ENCODE measurements around the gene SMG6. TPM values are rescaled to one million over a fixed set of nuclear protein-coding genes. Genes with fewer than 3 reads are reported as not detected.

SMG6 gene
- total and polyA plus RNA-seq, 2 of the 13 experiments (the other 11 are each of a cell fraction or from before 2014, with no cell fraction given) = 4.6 to 14.6 TPM

DNA sequence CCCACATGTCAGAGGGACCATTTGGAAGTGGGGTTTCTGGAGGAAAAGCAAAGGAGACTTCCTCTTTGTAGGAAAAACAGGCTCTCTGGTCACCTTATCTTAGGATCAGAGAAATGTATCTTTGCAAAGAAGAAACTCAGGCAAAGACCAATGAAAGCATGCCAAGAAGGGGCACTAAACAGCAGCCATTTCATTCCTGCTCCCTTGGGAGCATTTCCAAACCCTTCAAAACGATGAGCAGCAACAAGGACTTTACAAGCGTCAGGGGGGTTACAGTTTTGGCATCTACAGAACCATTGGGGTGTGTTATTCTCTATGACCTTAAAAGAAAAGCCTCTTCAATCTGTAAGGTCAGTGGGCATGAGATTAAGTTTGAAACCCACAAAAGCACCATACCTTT is 122.8 kb downstream of the SMG6 start:
- POLR2A ChIA-PET = no interaction called here
- Histone ChIP-seq H3K9ac (ENCODE audit: insufficient read depth, low read depth, low read length) (no peak overlapping the region), H4K20me1 (ENCODE audit: insufficient read depth, low read length) (no peaks in the 10 kb centered on the region), H3K4me1 (ENCODE audit: insufficient read depth, low read length) (peaks cover 31% of the 10 kb centered on the region), H3K36me3 (replicated peaks in 1 of 2; ENCODE audit: control insufficient read depth in 1 of 2, insufficient read depth in 2 of 2, low read length in 2 of 2) (peaks cover 11 to 31% of the 10 kb centered on the region in 2 experiments; a peak in 4 of 5 replicates), H3K79me2 (ENCODE audit: insufficient read depth, low read length) (no peaks in the 10 kb centered on the region), H3K4me2 (ENCODE audit: low read depth, low read length) (no peak overlapping the region), H3K27me3 (ENCODE audit: control insufficient read depth in 1 of 2, insufficient read depth in 2 of 2, low read length in 2 of 2) (no peaks in the 10 kb centered on the region), H2AFZ (ENCODE audit: low read length) (no peak overlapping the region), H3K9me3 (ENCODE audit: low read length) (no peaks in the 10 kb centered on the region), H3K4me3 (replicated peaks in 1 of 3; ENCODE audit: insufficient read depth in 1 of 3, low read depth in 2 of 3, low read length in 3 of 3) (no peak overlapping the region), H3K27ac (ENCODE audit: extremely low read length, insufficient read depth, low read length) (no peak overlapping the region)
- TF ChIP-seq ZNF788 (CRISPR knock-in tag; IDR thresholded peaks at IDR 0.05; ENCODE audit: borderline replicate concordance) (no peak), THAP11 (CRISPR knock-in tag; IDR thresholded peaks at IDR 0.05) (no peak), ZFP37 (CRISPR knock-in tag; IDR thresholded peaks at IDR 0.05; ENCODE audit: borderline replicate concordance) (no peak), ZNF337 (CRISPR knock-in tag; IDR thresholded peaks at IDR 0.05; ENCODE audit: borderline replicate concordance, low read depth) (no peak), ZNF777 (CRISPR knock-in tag; IDR thresholded peaks at IDR 0.05) (no peak), TGIF2 (CRISPR knock-in tag; IDR thresholded peaks at IDR 0.05) (no peak), RNF2 (conservative IDR thresholded peaks at IDR 0.05; ENCODE audit: low read depth) (no peak), NR2C2 (CRISPR knock-in tag; IDR thresholded peaks at IDR 0.05; ENCODE audit: borderline replicate concordance) (no peak), CEBPG (CRISPR knock-in tag; IDR thresholded peaks at IDR 0.05) (no peak)
- TF ChIP-seq, protein P1, sequence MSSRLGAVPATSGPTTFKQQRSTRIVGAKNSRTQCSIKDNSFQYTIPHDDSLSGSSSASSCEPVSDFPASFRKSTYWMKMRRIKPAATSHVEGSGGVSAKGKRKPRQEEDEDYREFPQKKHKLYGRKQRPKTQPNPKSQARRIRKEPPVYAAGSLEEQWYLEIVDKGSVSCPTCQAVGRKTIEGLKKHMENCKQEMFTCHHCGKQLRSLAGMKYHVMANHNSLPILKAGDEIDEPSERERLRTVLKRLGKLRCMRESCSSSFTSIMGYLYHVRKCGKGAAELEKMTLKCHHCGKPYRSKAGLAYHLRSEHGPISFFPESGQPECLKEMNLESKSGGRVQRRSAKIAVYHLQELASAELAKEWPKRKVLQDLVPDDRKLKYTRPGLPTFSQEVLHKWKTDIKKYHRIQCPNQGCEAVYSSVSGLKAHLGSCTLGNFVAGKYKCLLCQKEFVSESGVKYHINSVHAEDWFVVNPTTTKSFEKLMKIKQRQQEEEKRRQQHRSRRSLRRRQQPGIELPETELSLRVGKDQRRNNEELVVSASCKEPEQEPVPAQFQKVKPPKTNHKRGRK (CRISPR knock-in tag; IDR thresholded peaks at IDR 0.05) = no peak
- TF ChIP-seq, protein P2, sequence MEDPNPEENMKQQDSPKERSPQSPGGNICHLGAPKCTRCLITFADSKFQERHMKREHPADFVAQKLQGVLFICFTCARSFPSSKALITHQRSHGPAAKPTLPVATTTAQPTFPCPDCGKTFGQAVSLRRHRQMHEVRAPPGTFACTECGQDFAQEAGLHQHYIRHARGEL (CRISPR knock-in tag; IDR thresholded peaks at IDR 0.05) = no peak
- CTCF ChIA-PET (ENCODE audit: low intra/inter-chr PET ratio, low total read pairs) = no interaction called here
- intact Hi-C loops (cut with micrococcal nuclease; ENCODE audit: unreplicated experiment) (no loop called here), in situ Hi-C loops (cut with HindIII; ENCODE audit: extremely low pct_ligation_motif_present, low pct_unique_long_range_greater_than_20kb) (no loop called here)
- WGBS (ENCODE audit: low lambda C conversion rate) = 100% methylated on average over 2 of the region's 2 CpGs
- BruUV-seq (replicated peaks) = no TSS peak
- ATAC-seq (no peak), DNase-seq (ENCODE audit: low spot score) (no peak), FAIRE-seq (no peak)

Measured in HepG2 (cell line).